ENCODE results near the gene BCAM. TPM values are rescaled to one million over a fixed set of nuclear protein-coding genes. Genes with fewer than 3 reads are reported as not detected.

BCAM gene
- polyA plus RNA-seq, 2 of the 4 experiments (the other 2 are of a cell fraction): 18.4 to 88.1 TPM

DNA sequence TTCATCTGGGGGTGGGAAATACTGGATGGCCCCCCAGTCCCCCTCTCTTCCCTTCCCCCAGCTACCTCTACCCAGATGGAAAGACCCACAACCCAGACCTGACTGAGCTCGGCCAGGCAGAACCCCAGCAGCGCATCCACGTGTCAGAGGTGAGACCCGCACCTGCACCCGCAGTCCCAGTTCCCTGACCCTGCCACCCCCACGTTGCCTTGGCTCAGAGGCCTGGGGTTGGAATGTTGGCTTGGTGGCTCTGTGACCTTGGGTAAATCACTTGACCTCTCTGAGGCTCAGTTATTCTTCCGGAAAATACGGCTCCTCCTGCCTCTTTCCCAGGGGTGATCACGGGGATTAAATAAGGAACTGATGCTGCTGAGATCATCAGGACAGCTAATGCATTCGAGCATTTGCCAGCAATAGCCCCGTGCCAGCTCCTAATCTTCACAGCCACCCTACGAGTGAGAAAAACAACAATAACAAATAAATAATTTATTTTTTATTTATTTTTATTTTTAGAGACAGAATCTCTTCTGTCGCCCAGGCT lies 18.9 kb upstream of the BCAM start:
- TF ChIP-seq FOSL2 (IDR thresholded peaks at IDR 0.05): no peak
- TF ChIP-seq FOSL2 (CRISPR knock-in tag; IDR thresholded peaks at IDR 0.05): no peak
- TF ChIP-seq CEBPB (IDR thresholded peaks at IDR 0.05): no peak
- Histone ChIP-seq H3K4me1 (no peaks in the 10 kb centered on the region), H3K4me2 (no peak overlapping the region), H3K9me3 (no peaks in the 10 kb centered on the region), H3K4me3 (no peak overlapping the region), H3K27ac (no peak overlapping the region)
- FAIRE-seq (no peak), ATAC-seq (no peak), DNase-seq (ENCODE audit: low read depth in 1 of 2, low spot score in 1 of 2) (no peak)
- WGBS (ENCODE audit: missing lambda C conversion rate): 81% methylated on average over 13 of the region's 13 CpGs
- CTCF ChIA-PET: interaction anchor here (0.8 to 48.5 kb wide), 9 partner anchors 9 to 282 kb away, joined by 3 to 1899 read pairs (median 12); partner anchors contain the start of genes BCAM and NECTIN2
- POLR2A ChIA-PET: no interaction called here

DNA sequence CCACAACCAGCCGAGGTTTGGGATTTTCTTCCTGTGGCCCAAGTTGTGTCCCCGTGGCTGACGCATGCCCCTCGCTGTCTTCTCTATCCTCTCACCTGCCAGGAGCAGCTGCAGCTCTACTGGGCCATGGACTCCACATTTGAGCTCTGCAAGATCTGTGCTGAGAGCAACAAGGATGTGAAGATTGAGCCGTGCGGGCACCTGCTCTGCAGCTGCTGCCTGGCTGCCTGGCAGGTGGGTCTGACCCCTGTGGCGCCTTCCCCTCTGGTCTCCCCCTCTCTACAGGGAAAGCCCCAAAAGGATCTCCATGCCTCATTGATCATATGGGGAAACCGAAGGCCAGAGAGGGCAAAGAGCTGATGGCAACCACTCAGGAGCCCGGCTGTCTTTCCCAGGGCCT lies 16.6 kb upstream of the BCAM start:
- H3K4me2 ChIP-seq: no peak overlapping the region
- 84% methylated on average over 9 of the region's 9 CpGs for WGBS (ENCODE audit: missing lambda C conversion rate)
- no peak overlapping the region for H3K27ac ChIP-seq
- ATAC-seq: no peak; a peak in 1 of 6 replicates
- CTCF ChIA-PET: interaction anchor here (0.8 to 48.5 kb wide), 11 partner anchors 9 to 204 kb away, joined by 3 to 1899 read pairs (median 9); partner anchors contain the start of genes BCAM and NECTIN2
- H3K9me3 ChIP-seq: no peaks in the 10 kb centered on the region
- no peak for FAIRE-seq
- DNase-seq (ENCODE audit: low read depth in 1 of 2, low spot score in 1 of 2): no peak
- POLR2A ChIA-PET: no interaction called here
- TF ChIP-seq POLR2A (IDR thresholded peaks at IDR 0.05; ENCODE audit: low read length) (no peak), ZC3H11A (IDR thresholded peaks at IDR 0.05) (no peak), RCOR1 (IDR thresholded peaks at IDR 0.05; ENCODE audit: low read depth, low read length) (no peak), HMGXB4 (CRISPR knock-in tag; IDR thresholded peaks at IDR 0.05; ENCODE audit: borderline replicate concordance) (no peak), TP53 (CRISPR knock-in tag; IDR thresholded peaks at IDR 0.05) (no peak), NR3C1 (IDR thresholded peaks at IDR 0.05) (no peak), SMC3 (IDR thresholded peaks at IDR 0.05) (no peak), JUN (IDR thresholded peaks at IDR 0.05) (no peak), FOXS1 (CRISPR knock-in tag; IDR thresholded peaks at IDR 0.05) (no peak), KDM5A (IDR thresholded peaks at IDR 0.05) (no peak), PHF8 (IDR thresholded peaks at IDR 0.05; ENCODE audit: borderline replicate concordance, low read depth) (no peak), CBX8 (IDR thresholded peaks at IDR 0.05) (no peak)
- TF ChIP-seq, protein P1, sequence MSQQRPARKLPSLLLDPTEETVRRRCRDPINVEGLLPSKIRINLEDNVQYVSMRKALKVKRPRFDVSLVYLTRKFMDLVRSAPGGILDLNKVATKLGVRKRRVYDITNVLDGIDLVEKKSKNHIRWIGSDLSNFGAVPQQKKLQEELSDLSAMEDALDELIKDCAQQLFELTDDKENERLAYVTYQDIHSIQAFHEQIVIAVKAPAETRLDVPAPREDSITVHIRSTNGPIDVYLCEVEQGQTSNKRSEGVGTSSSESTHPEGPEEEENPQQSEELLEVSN (IDR thresholded peaks at IDR 0.05; ENCODE audit: borderline replicate concordance, low read depth): no peak
- TF ChIP-seq, protein P2, sequence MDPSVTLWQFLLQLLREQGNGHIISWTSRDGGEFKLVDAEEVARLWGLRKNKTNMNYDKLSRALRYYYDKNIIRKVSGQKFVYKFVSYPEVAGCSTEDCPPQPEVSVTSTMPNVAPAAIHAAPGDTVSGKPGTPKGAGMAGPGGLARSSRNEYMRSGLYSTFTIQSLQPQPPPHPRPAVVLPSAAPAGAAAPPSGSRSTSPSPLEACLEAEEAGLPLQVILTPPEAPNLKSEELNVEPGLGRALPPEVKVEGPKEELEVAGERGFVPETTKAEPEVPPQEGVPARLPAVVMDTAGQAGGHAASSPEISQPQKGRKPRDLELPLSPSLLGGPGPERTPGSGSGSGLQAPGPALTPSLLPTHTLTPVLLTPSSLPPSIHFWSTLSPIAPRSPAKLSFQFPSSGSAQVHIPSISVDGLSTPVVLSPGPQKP (IDR thresholded peaks at IDR 0.05; ENCODE audit: low read depth, low read length): no peak
- TF ChIP-seq, protein P3, sequence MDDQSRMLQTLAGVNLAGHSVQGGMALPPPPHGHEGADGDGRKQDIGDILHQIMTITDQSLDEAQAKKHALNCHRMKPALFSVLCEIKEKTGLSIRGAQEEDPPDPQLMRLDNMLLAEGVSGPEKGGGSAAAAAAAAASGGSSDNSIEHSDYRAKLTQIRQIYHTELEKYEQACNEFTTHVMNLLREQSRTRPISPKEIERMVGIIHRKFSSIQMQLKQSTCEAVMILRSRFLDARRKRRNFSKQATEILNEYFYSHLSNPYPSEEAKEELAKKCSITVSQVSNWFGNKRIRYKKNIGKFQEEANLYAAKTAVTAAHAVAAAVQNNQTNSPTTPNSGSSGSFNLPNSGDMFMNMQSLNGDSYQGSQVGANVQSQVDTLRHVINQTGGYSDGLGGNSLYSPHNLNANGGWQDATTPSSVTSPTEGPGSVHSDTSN (IDR thresholded peaks at IDR 0.05): no peak
- H3K4me1 ChIP-seq: peaks cover 12% of the 10 kb centered on the region
- H3K4me3 ChIP-seq: no peak overlapping the region

GRCh38 chr19:44794610-44795009 lies 14.3 kb upstream of the BCAM start:
- no peak overlapping the region for H3K4me3 ChIP-seq
- H3K9me3 ChIP-seq: no peaks in the 10 kb centered on the region
- ChIA-PET CTCF (interaction anchor here (0.9 to 48.5 kb wide), 10 partner anchors 11 to 147 kb away, joined by 3 to 1899 read pairs (median 11); partner anchors contain the start of gene BCAM), POLR2A (no interaction called here)
- TF ChIP-seq TP53 (CRISPR knock-in tag; IDR thresholded peaks at IDR 0.05): no peak
- no peak for TF ChIP-seq KDM1A (IDR thresholded peaks at IDR 0.05; ENCODE audit: low read depth)
- TF ChIP-seq NPAS2 (CRISPR knock-in tag; IDR thresholded peaks at IDR 0.05; ENCODE audit: borderline replicate concordance): no peak
- TF ChIP-seq MAFK (IDR thresholded peaks at IDR 0.05; ENCODE audit: partially characterized antibody): no peak
- no peak for TF ChIP-seq POLR2A (IDR thresholded peaks at IDR 0.05; ENCODE audit: low read length)
- no peak for TF ChIP-seq HOXB13 (CRISPR knock-in tag; IDR thresholded peaks at IDR 0.05; ENCODE audit: low read depth)
- no peak for TF ChIP-seq RNF2 (IDR thresholded peaks at IDR 0.05; ENCODE audit: borderline replicate concordance, low read depth)
- FAIRE-seq: no peak
- DNase-seq (ENCODE audit: low read depth in 1 of 2, low spot score in 1 of 2): no peak
- 88% methylated on average over 4 of the region's 4 CpGs for WGBS (ENCODE audit: missing lambda C conversion rate)
- ATAC-seq: no peak
- H3K4me2 ChIP-seq: no peak overlapping the region
- peaks cover 12% of the 10 kb centered on the region for H3K4me1 ChIP-seq
- peak overlapping the region in 1 of 2 experiments; percentile 12; a peak in 1 of 6 replicates for H3K27ac ChIP-seq
